K562 (cell line): ENCODE measurements around the gene TARP.

Experiments
- CTCF ChIP-seq, 3 experiments: IDR thresholded peaks in 2 of 3; conservative IDR thresholded peaks in 1 of 3; 2 replicates each; pipeline ENCODE4 v1.5.1; 2011 to 2012; ENCODE audit warnings: low read length in 3 of 3, mild to moderate bottlenecking in 3 of 3, control low read depth in 2 of 3, improper control_type of control experiment in 1 of 3, inconsistent platforms in 1 of 3, low read depth in 1 of 3, mixed read lengths in 1 of 3, moderate library complexity in 1 of 3; ENCODE audit not compliant: insufficient read depth in 2 of 3
- FOXJ3 ChIP-seq: sonication (generic); formaldehyde crosslinking; IDR thresholded peaks from 2 replicates; pipeline ENCODE4 v1.4.0; 2020; ENCODE audit warnings: mild to moderate bottlenecking, missing genetic modification reagents
- KDM5B ChIP-seq: fragments of 200-600 bp; sonication (generic); IDR thresholded peaks from 2 replicates; pipeline ENCODE4 v1.6.1; 2012; ENCODE audit warnings: low read depth, mild to moderate bottlenecking, moderate library complexity, low read length, control low read depth, inconsistent platforms; ENCODE audit not compliant: insufficient replicate concordance
- MAZ ChIP-seq, 2 experiments: fragments of 450-650 bp in 1 of 2; sonication (generic) in 1 of 2; formaldehyde crosslinking; IDR thresholded peaks in 1 of 2; conservative IDR thresholded peaks in 1 of 2; 2 replicates each; pipeline versions ENCODE4 v1.4.0 to v1.5.0; 2020; ENCODE audit warnings: mild to moderate bottlenecking in 1 of 2, missing genetic modification reagents in 1 of 2
- ZNF639 ChIP-seq, 2 experiments: fragments of 200-800 bp in 1 of 2; sonication (Bioruptor generic) in 1 of 2; sonication (generic) in 1 of 2; formaldehyde crosslinking in 1 of 2; IDR thresholded peaks in 1 of 2; conservative IDR thresholded peaks in 1 of 2; 2 replicates each; pipeline versions ENCODE4 v1.5.0 to v1.6.1; 2016 to 2020; ENCODE audit warnings: missing compliant biosample characterization in 1 of 2, missing genetic modification characterization in 1 of 2, missing genetic modification reagents in 1 of 2
- TF ChIP-seq, protein P1 (sequence below): fragments of 250-450 bp; sonication (Bioruptor Pico); IDR thresholded peaks from 2 replicates; pipeline ENCODE4 v1.5.0; 2021; ENCODE audit warnings: mild to moderate bottlenecking, borderline replicate concordance
- TF ChIP-seq, protein P2 (sequence below): sonication (generic); formaldehyde crosslinking; IDR thresholded peaks from 2 replicates; pipeline ENCODE4 v1.8.0; 2022; ENCODE audit warnings: missing genetic modification reagents, mild to moderate bottlenecking, borderline replicate concordance

DNA sequence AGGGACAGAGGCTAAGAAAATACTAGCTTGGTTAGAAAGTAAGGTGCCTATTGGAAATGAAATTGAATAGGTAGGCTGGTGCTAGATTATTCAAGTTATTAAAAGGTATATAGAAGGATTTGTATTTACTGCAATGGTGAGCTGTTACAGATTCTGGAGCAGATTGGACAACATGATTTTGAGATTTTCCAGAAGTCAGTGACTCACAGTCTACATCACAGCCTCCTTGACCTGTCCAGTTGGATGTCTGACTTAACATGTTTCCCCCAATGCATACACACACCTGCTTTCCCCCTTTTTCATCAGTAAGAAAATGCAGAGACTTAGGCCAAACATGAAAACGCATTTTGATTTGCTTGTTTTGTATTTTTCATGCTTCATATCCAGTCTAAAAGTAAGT, 62.0 kb downstream of the TARP start:
- TF ChIP-seq MAZ (CRISPR knock-in tag; conservative IDR thresholded peaks at IDR 0.05 in 1 of 2, IDR thresholded peaks at IDR 0.05 in 1 of 2) (no peak), CTCF (IDR thresholded peaks at IDR 0.05 in 2 of 3, conservative IDR thresholded peaks at IDR 0.05 in 1 of 3; ENCODE audit: insufficient read depth in 2 of 3, low read depth in 1 of 3, low read length in 3 of 3) (no peak), KDM5B (no peak), ZNF639 (CRISPR knock-in tag; conservative IDR thresholded peaks at IDR 0.05 in 1 of 2, IDR thresholded peaks at IDR 0.05 in 1 of 2) (no peak), FOXJ3 (CRISPR knock-in tag) (no peak)
- TF ChIP-seq, protein P1, sequence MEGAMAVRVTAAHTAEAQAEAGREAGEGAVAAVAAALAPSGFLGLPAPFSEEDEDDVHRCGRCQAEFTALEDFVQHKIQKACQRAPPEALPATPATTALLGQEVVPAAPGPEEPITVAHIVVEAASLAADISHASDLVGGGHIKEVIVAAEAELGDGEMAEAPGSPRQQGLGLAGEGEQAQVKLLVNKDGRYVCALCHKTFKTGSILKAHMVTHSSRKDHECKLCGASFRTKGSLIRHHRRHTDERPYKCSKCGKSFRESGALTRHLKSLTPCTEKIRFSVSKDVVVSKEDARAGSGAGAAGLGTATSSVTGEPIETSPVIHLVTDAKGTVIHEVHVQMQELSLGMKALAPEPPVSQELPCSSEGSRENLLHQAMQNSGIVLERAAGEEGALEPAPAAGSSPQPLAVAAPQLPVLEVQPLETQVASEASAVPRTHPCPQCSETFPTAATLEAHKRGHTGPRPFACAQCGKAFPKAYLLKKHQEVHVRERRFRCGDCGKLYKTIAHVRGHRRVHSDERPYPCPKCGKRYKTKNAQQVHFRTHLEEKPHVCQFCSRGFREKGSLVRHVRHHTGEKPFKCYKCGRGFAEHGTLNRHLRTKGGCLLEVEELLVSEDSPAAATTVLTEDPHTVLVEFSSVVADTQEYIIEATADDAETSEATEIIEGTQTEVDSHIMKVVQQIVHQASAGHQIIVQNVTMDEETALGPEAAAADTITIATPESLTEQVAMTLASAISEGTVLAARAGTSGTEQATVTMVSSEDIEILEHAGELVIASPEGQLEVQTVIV (CRISPR knock-in tag), result no peak
- TF ChIP-seq, protein P2, sequence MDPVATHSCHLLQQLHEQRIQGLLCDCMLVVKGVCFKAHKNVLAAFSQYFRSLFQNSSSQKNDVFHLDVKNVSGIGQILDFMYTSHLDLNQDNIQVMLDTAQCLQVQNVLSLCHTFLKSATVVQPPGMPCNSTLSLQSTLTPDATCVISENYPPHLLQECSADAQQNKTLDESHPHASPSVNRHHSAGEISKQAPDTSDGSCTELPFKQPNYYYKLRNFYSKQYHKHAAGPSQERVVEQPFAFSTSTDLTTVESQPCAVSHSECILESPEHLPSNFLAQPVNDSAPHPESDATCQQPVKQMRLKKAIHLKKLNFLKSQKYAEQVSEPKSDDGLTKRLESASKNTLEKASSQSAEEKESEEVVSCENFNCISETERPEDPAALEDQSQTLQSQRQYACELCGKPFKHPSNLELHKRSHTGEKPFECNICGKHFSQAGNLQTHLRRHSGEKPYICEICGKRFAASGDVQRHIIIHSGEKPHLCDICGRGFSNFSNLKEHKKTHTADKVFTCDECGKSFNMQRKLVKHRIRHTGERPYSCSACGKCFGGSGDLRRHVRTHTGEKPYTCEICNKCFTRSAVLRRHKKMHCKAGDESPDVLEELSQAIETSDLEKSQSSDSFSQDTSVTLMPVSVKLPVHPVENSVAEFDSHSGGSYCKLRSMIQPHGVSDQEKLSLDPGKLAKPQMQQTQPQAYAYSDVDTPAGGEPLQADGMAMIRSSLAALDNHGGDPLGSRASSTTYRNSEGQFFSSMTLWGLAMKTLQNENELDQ (CRISPR knock-in tag), result no peak
